ENCODE results near the gene VEGFC. TPM values are rescaled to one million over a fixed set of nuclear protein-coding genes. Genes with fewer than 3 reads are reported as not detected.

VEGFC gene
- total and polyA plus RNA-seq, 2 donors (not counting 1 experiment from before 2014, with no cell fraction given), result not detected

DNA sequence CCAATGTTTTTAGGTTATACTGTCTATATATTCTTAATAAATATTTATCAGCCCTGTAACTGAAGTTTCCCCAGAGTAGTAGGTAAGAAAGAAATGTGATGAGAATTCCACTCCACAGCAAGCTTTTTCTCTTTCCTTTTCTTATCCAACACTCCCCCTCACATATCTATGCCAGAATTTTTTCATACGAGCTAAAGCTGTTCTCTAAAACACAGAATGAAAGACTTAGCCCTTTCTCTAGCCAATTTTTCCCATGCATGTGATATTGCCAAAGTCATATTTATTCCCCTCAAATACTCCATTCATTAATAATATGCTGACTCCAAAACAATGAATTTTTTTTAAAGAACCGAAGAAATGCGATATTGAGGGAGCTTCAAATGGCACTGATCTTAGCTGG, 32.3 kb downstream of the VEGFC start:
- H3K4me2 ChIP-seq (replicated peaks; ENCODE audit: low read depth, low read length, poor library complexity, severe bottlenecking), result no peak overlapping the region
- H3K4me3 ChIP-seq (ENCODE audit: control extremely low read depth in 1 of 5, extremely low read depth in 1 of 5, insufficient read depth in 1 of 5, low read depth in 2 of 5, low read length in 4 of 5), result no peak overlapping the region
- Mint-ChIP-seq H3K4me3 (no peak overlapping the region), H3K27me3 (no peaks in the 10 kb centered on the region), H3K4me1 (no peaks in the 10 kb centered on the region), H3K27ac (no peak overlapping the region), H3K9me3 (ENCODE audit: insufficient read depth) (no peaks in the 10 kb centered on the region)
- H3K9me3 ChIP-seq (ENCODE audit: control extremely low read depth in 1 of 3, control insufficient read depth in 2 of 3, insufficient read depth in 1 of 3, low read length in 2 of 3), result no peaks in the 10 kb centered on the region
- H3K4me1 ChIP-seq (ENCODE audit: control insufficient read depth in 2 of 2, insufficient read depth in 2 of 2, low read length in 2 of 2), result no peaks in the 10 kb centered on the region
- no peak for TF ChIP-seq EZH2 (IDR thresholded peaks at IDR 0.05; ENCODE audit: borderline replicate concordance, insufficient read depth, low read depth, low read length, poor library complexity, severe bottlenecking)
- TF ChIP-seq, protein P1, sequence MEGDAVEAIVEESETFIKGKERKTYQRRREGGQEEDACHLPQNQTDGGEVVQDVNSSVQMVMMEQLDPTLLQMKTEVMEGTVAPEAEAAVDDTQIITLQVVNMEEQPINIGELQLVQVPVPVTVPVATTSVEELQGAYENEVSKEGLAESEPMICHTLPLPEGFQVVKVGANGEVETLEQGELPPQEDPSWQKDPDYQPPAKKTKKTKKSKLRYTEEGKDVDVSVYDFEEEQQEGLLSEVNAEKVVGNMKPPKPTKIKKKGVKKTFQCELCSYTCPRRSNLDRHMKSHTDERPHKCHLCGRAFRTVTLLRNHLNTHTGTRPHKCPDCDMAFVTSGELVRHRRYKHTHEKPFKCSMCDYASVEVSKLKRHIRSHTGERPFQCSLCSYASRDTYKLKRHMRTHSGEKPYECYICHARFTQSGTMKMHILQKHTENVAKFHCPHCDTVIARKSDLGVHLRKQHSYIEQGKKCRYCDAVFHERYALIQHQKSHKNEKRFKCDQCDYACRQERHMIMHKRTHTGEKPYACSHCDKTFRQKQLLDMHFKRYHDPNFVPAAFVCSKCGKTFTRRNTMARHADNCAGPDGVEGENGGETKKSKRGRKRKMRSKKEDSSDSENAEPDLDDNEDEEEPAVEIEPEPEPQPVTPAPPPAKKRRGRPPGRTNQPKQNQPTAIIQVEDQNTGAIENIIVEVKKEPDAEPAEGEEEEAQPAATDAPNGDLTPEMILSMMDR (IDR thresholded peaks at IDR 0.05), result no peak
- CTCF ChIA-PET, result no interaction called here
- no peak overlapping the region for H3K27ac ChIP-seq (ENCODE audit: low read length in 2 of 2)
- POLR2A ChIA-PET, result no interaction called here
- WGBS (ENCODE audit: insufficient coverage), result 92% methylated on average over 1 of the region's 3 CpGs
- H3K9ac ChIP-seq (ENCODE audit: low read length), result no peak overlapping the region
- no peaks in the 10 kb centered on the region for H3K27me3 ChIP-seq (replicated peaks in 1 of 4; ENCODE audit: control extremely low read depth in 1 of 4, control insufficient read depth in 3 of 4, insufficient read depth in 4 of 4, low read length in 3 of 4)
- no peak overlapping the region for H2AFZ ChIP-seq (ENCODE audit: insufficient read depth, low read depth, low read length, poor library complexity, severe bottlenecking)
- no peaks in the 10 kb centered on the region for H3K36me3 ChIP-seq (replicated peaks in 1 of 2; ENCODE audit: control extremely low read depth in 1 of 2, control insufficient read depth in 1 of 2, extremely low read depth in 1 of 2, insufficient read depth in 2 of 2, low read length in 1 of 2)
- ATAC-seq (ENCODE audit: low read depth) (no peak), DNase-seq (no peak)
- intact Hi-C loops (cut with micrococcal nuclease), result no loop called here
- no peaks in the 10 kb centered on the region for H3K79me2 ChIP-seq (ENCODE audit: control insufficient read depth, insufficient read depth, low read length)
- no peaks in the 10 kb centered on the region for H4K20me1 ChIP-seq (ENCODE audit: control insufficient read depth, insufficient read depth, low read length, poor library complexity, severe bottlenecking)

DNA sequence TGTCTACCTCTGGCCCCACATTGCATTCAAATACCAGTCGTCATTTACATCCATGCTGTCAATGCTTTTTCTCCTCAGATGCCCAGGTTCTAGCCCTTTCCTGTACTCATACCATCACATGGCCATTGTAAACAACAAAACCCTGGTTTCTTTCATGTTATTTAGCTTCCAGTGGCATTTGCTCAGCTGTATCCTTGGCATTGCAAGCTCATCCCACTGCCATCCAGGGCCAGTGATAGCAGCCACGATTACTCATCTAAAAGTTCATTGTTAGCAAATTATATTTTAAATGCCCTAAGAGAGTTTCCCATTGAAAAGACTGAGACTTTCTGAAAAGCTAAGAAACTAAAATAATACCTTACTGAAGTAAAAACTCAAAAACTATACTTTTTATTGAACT, 34.0 kb downstream of the VEGFC start:
- no peaks in the 10 kb centered on the region for H3K27me3 ChIP-seq (replicated peaks in 1 of 4; ENCODE audit: control extremely low read depth in 1 of 4, control insufficient read depth in 3 of 4, insufficient read depth in 4 of 4, low read length in 3 of 4)
- Mint-ChIP-seq H3K9me3 (ENCODE audit: insufficient read depth) (no peaks in the 10 kb centered on the region), H3K4me3 (no peak overlapping the region), H3K27me3 (no peaks in the 10 kb centered on the region), H3K4me1 (no peaks in the 10 kb centered on the region), H3K27ac (no peak overlapping the region)
- H3K4me2 ChIP-seq (replicated peaks; ENCODE audit: low read depth, low read length, poor library complexity, severe bottlenecking), result no peak overlapping the region
- H3K36me3 ChIP-seq (replicated peaks in 1 of 2; ENCODE audit: control extremely low read depth in 1 of 2, control insufficient read depth in 1 of 2, extremely low read depth in 1 of 2, insufficient read depth in 2 of 2, low read length in 1 of 2), result no peaks in the 10 kb centered on the region
- H2AFZ ChIP-seq (ENCODE audit: insufficient read depth, low read depth, low read length, poor library complexity, severe bottlenecking), result no peak overlapping the region
- intact Hi-C loops (cut with micrococcal nuclease), result no loop called here
- ATAC-seq (ENCODE audit: low read depth), result no peak
- TF ChIP-seq EZH2 (IDR thresholded peaks at IDR 0.05; ENCODE audit: borderline replicate concordance, insufficient read depth, low read depth, low read length, poor library complexity, severe bottlenecking), result no peak
- TF ChIP-seq, protein P1 (IDR thresholded peaks at IDR 0.05), result no peak
- no peak overlapping the region for H3K9ac ChIP-seq (ENCODE audit: low read length)
- H4K20me1 ChIP-seq (ENCODE audit: control insufficient read depth, insufficient read depth, low read length, poor library complexity, severe bottlenecking), result no peaks in the 10 kb centered on the region
- no peaks in the 10 kb centered on the region for H3K9me3 ChIP-seq (ENCODE audit: control extremely low read depth in 1 of 3, control insufficient read depth in 2 of 3, insufficient read depth in 1 of 3, low read length in 2 of 3)
- ChIA-PET POLR2A (no interaction called here), CTCF (no interaction called here)
- no peaks in the 10 kb centered on the region for H3K4me1 ChIP-seq (ENCODE audit: control insufficient read depth in 2 of 2, insufficient read depth in 2 of 2, low read length in 2 of 2)
- no peaks in the 10 kb centered on the region for H3K79me2 ChIP-seq (ENCODE audit: control insufficient read depth, insufficient read depth, low read length)
- 63% methylated on average over 1 of the region's 2 CpGs for WGBS (ENCODE audit: insufficient coverage)
- H3K4me3 ChIP-seq (ENCODE audit: control extremely low read depth in 1 of 5, extremely low read depth in 1 of 5, insufficient read depth in 1 of 5, low read depth in 2 of 5, low read length in 4 of 5), result no peak overlapping the region
- H3K27ac ChIP-seq (ENCODE audit: low read length in 2 of 2), result no peak overlapping the region
- DNase-seq, result no peak

Measured in B cell (primary cell).